GDM1 (cell line): Measurements from ENCODE around the gene ZMYND11.
A peak's percentile ranks its signal among the peaks of the same experiment; 100 is the strongest.
"Not testable (repeated sequence)": the region's sequence is repeated elsewhere in the genome, so short reads cannot be mapped to it uniquely, and the experiment has no call there.

Experiments
- DNase-seq: peaks from one replicate; lab custom pipeline; 2025; lab: John Stamatoyannopoulos, UW

ZMYND11 gene

DNA sequence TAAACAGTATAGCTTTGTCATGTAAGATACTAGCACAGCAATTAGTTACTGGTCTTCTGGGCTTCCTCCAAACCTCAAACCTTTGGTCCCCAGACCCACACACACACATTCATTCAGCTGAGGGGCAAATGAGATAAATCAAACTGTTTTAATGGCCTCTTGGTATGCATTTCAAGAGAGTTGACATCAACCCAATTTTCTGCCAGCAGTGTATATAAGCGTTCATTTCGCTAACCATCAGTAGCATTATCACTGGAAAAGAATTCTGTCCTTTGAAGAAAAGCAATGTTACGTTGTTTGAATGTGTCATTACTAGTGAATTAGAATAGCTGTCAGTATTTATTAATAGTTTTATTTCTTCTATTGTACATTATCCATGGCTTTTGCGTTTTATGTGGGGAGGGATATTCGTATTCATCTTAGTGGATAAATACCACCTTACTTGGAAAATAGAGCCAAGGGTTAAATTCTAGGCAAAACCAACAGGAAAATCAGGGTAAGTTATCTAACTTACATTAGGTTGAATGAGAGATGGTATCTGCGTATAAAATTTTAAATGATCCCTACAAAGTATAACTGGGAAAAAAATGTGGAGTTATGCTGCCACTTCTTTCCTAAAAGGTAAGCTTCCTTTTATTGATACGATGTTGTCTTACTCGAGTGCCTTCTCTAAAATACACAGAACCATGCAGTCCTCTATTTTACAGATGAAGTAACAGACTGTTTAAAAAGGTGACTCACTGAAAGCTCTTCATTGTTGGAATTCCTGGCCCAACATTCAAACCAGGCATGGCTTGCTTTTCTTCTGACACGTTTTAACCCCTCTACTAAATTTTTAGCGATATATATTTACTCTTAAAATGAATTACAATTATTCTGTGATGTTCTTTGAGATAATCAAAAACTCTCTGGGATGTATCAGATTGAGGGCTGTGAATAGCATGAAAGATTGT is 2.0 kb upstream of the ZMYND11 start:
- no peak for DNase-seq

DNA sequence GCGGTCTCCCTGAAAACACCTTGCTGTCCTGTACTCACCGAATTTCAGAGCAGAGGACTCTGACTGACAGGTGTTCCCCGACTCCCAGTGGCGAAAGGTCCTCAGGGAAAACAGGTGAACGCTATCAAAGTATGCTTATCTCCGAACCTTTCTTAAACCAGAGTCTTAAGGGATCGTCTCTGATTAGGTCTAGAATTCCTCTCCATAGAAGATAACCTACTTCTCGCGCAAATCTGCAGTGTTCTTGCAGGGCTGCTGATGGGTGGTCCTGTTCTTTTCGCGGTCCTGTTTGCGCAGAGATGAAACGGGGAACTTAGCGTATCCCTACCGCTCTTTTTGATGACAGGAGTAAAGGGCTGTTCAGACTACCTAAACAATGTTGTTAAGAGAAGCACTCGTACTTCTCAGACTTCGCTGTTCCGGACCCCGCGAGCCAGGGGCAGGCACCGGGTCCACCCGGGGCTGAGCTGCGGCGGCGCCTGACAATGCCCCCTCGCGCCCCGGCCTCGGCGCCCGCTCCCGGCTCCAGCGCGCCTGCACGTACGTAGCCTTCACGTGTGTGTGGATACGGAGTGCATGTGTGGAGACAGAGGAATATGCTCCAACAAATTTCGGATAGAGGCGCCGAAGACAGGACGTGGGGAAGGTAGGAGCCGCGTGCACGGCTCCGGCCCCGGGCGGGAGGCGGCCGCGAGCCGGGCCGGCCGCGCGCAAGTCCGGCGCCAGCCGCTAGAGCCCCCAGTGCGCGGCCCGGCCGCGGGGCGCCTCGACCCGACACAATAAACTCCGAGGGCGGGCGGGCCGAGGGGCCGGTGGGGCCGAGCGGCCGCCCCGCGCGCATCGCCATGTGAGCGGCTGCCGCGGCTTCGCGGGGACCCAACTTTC is 766 bp upstream of the ZMYND11 start:
- DNase-seq, result no peak

DNA sequence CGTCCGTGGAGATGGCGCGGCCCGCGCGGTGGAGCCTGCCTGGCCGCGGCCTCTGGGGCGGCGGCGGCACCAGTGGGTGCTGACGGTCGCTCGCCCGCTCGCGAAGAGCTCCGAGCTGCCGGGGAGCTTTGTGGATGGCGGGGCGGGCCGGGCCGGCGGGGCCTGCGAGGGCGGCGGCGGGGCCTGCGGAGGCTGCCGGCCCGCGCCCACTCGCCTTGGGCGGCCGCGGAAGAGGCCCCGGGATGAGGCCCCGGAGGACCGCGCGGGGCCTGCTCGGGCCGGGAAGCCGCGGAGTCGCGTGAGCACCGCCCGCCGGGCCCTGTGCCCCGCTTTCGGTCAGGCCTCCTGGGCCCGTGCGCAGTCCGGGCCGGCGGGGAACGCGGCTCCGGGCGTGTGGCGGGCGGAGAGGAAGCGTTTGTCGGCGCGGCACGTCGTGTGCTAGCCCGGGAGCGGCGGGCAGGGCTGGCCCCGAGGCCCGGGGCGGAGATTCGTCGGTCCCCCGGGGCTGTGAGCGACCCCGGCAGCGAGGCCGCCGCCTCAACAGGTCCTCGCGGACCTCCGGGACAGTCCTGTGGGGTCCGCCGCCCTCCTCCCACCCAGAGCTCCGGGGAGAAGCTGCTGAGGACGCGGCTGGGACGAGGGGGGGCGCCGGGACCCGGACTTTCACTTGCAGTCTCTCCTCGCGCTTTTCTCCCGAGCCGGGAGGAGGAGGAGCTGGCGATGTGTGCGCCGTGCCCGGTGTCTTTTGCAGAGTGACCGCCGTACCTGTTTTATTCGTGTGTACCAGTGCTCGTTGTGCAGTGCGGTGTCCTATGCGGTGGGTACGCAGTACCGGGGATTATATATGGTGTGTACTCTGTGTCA is 578 bp downstream of the ZMYND11 start:
- peak; percentile 27 for DNase-seq

DNA sequence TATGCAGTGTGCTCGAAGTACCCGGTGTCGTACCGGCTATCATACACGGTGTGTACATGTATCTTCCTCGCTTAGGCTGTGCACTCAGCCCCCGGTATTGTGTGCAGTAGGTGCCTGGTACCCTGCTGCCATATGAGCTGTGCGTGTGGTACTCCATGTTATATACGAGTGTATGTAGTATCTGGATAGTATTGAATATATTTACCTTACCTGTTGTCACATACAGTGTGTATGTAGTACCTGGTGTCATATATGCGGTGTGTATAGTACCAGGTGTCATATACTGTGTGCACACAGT is 1.2 kb downstream of the ZMYND11 start:
- DNase-seq, result no peak

DNA sequence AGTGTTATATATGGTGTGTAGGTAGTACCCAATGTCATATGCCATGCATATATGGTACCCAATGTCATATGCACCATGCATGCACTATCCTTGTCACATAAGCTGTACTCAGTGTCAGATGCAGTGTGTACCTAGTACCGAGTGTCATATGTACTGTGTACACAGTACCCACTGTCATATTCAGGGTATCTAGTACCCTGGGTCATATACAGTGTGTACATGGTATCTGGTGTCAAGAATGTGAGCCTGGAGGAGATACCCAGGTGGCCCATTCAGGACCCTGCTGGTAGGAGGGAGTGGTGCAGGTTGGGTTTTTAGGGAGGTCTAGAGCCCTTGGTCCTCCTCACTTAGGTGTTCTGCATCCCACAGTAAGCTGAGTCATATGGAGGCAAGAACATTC is 1.8 kb downstream of the ZMYND11 start:
- DNase-seq, result no peak

DNA sequence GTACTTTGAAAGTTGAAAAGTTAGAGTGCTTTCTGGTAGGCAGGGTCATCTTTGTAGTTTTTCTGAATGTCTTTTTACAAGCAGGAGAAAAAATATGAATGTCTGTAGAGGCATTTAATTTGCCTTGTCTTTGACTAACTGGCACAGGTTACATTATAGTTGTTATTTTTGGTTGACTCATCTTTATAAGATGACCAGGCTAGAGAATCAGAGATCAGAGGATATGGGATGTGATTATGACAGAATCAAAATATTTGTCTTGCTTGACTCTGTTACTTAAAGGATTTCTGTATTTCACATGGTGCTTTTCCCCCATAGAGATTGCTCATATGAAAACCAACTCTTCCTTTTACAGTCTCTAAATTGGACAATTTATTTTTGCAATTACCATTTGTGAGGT is 2.4 kb downstream of the ZMYND11 start:
- DNase-seq, result no peak

DNA sequence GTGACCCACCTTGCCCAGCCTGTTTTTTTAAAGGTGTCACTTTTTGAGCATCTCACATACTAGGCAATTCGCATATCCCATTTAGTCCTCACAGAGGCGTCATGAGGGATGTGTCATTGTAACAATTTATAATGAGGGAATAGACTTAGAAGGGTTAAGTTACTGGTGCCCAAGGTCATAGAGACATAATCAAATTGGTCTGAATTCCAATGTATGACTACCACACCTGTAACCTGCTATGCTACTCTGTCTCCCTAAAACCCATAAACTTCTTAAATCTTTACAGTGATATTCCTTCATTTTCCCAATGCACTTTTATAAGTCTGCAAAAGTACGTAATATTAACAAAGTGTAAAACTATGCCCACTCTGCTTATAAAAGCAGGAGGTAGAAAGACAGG is 7.1 kb downstream of the ZMYND11 start:
- no peak for DNase-seq

DNA sequence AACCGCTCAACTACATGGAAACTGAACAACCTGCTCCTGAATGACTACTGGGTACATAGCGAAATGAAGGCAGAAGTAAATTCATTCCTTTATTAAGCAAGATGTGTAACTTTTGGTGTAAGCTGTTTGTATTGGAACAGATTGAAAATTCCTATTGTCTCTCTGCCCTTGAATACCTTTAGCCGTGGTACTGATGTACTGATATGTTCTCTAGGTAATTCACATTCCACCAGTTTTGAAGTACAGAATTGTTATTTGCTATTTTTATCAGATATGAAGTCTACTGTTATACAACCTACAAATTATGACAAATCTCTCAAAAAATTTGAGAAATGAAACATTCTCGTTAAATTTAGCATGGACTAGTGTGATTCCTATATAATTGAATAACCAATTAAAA is 17.7 kb downstream of the ZMYND11 start:
- DNase-seq, result no peak

DNA sequence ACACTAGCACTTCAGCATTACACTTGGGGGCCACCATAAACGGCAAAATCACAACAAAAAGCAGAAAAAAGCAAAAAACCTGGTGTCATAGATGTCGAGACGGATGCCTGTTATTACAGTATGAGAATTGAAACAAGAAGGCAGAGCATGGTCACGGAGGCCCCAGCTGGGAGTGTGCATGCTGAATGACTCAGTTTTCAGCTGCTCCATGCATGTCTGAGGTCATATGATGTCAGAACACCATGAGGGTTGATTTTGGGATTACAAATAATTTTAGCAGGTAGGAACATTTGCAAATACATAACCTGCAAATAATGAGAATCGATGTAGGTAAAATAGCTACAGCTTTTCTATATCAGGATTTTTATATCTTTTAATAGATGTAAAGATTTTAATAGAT is 19.1 kb downstream of the ZMYND11 start:
- DNase-seq, result no peak

DNA sequence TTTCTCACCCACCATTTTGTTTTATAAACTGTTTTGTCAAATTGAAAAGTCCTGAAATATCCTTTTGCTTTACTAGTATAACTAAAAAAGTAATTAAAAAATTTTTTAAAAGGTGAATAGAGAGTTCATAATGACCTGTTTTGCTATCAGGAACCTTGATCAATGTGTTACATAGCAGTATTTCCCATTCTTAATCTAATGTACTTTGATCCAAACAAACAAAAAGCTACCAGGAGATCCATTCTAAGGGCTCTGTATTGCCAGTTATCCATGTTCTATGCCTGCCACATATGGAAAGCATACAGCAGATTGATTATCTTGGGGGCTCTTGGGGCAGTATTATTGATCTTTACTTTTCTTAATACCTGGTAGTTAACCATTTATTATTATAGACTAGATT is 32.1 kb downstream of the ZMYND11 start:
- no peak for DNase-seq

DNA sequence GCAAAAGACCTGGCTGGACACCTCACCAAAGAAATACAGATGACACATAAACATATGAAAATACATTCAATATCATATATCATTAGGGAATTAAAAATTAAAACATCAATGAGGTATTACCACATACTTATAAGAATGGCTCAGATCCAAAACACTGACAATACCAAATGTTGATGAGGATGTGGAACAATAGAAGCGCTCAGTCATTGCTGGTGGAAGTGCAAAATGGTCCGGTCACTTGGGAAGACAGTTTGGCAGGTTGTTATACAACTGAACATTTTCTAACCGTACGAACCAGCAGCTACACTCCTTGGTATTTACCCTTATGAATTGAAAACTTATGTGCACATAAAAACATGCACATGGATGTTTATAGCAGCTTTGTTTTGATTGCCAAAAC is 38.5 kb downstream of the ZMYND11 start:
- no peak for DNase-seq

DNA sequence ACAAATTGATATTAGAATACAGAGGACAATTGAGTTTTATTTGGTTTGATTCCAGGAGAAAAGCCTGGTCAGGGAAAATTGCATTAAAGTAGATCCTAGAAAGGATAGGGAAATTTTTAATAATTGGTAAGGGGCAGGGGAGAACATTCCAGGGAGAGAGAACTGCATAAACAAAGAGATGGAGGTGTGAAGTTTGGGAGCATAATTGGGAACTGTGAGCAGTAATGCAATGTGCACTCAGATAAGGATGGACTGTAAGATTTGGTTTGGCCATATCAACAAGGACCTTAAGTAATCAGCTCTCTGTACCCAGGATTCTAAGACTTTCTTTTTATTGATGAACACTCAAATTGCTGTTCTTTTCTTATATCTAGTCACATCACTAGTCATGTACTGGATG is 41.4 kb downstream of the ZMYND11 start:
- DNase-seq, result no peak

DNA sequence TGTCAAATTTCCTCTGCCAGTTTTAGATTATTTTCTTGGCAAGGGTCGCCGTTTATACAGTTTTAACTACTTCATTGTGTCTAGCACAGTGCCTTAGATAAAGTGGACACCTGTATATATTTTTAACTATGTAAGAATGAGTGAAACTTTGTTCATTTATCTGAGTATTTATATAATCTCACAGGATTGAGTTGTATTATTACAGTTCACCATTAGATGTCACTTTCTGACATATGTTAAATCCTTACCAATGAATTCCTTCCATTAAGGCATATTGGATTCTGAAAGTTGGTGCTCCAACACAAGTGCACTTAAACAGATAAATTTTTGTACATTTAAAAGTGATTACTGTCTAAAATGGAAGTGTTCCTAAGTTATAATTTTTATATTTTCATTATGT is 43.0 kb downstream of the ZMYND11 start:
- no peak for DNase-seq

DNA sequence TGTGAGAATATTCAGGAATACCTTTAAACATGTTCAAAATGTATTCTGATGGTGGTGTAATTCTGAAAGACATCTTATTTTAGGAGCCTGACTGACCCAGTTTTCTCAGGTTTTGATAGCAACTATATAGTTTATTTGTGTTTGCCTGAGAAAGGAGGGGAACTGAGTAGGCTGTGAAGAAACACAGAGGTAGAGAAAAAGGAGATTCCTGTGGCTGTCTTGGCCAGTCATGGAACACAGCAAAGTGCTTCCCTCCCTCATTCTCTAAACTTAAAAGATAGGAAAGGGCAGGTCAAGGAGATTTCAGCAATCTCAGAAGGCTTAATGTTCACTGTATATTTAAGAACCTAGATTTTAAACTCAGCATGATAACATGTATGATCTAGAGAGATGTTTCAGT is 43.5 kb downstream of the ZMYND11 start:
- DNase-seq, result no peak

DNA sequence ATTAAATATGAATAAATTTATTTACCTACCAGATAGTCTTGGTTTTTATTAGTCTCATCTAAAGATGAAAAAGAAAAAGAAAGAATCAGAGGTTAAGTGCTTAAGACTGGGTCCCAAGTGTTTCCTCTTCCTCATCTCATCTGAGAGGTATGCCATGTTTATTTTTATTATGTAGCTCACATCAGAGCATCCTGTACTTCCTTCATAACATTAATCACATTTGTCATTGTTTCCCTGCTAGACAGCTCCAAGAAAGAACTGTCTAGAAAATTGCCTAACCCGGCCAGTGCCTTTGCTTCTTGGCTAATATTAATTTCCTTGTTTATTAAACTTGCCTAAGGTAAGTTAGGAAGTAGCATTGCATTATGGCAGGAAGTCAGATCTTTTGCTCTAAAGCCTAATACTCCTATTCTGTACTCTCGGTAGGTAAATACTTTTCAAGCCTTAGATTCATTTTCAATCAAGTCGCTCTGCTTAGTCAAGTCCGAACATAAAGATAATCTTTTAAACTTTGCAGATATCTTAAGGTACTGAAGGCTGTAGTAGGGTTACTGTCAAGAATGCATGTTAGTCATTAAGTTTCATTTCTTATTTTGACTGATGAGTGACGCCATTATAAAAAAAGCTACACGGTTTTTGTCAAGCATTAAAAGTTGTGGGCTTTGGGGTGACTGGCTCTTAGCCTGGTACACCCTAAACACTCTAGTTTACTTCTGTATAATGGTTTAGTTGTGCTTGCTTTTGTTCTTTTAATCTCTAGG is 47.4 kb downstream of the ZMYND11 start:
- DNase-seq, result no peak

DNA sequence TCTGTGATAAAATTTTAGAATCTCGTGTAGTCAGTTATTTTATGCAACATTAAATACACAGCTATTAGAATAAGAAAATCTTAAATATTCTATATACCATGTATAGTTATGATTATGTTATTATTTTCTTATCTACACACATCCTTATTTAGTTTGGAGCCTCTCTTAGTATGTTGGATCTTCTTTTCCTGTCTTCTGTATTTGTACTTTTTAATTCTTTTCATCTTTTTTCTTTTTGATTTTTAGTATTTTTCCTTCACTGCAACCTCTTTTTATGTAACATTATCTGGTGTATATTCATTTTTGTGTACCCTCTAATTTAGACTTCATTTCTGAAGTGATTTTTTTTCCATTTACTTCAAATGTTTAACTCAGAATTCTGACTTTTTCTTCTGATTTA is 48.9 kb downstream of the ZMYND11 start:
- no peak for DNase-seq

DNA sequence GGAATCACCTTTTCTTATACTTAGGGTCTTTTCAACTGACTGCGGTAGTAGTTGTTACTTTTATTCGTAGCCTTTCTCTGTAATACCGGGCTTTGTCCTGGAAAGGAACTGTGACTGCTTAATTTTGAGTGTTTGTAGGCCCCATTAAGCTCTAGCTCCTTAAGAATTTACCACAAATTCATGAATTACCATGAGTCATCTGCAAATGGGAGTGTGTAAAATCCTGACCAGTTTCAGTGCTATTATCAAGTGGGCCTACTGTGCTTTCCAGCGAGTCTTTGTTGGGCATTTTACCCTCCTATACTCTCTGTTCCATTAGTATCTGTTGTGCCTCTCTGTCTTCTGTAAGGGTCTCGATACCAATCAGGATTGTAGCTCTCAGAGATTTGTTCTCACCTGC is 49.7 kb downstream of the ZMYND11 start:
- no peak for DNase-seq

DNA sequence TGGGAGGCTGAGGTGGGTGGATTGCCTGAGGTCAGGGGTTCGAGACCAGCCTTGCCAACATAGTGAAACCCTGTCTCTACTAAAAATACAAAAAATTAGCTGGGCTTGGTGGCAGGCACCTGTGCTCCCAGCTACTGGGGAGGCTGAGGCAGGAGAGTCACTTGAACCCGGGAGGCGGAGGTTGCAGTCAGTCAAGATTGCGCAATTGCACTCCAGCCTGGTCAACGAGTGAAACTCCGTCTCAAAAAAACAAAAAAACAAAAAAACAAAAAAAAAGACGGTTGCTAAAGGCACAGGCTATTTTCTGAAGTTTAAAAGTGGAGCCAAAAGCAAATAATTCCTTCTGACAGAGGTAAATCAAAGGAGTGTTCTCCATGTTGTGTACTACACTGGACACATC is 50.3 kb downstream of the ZMYND11 start:
- not testable (repeated sequence) for DNase-seq

DNA sequence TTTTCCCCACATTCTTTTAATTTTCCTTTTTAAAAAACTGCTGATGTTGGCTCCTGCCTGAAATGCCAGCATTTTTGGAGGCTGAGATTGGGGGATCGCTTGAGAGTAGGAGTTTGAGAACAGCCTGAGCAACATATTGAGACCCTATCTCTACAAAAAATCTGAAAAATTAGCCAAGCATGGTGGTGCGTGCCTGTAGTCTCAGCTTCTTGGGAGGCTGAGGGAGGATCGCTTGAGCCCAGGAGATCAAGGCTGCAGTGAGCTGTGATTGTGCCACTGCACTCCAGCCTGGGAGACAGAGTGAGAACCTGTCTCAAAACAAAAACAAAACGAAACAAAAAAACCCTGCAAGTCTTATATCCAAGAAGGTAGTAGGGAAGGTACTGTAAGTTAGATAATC is 51.7 kb downstream of the ZMYND11 start:
- DNase-seq, result no peak

DNA sequence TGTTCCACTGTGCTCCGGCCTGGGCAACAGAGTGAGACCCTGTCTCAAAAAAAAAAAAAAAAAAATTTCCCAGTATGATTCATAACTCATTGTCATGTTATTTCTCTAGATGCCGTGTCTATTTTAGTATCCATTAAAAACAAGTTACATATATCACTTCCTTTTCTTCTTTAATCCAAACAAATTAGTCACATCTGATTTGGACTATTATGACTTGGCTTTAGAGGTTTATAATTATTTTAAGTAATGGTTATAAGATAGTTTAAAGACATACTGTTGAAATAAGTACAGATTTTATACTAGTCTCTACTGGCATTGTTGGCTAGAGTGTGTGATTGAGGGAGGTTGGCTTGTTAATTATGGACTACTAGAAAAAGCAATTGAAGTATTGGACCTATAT is 53.3 kb downstream of the ZMYND11 start:
- DNase-seq, result no peak

DNA sequence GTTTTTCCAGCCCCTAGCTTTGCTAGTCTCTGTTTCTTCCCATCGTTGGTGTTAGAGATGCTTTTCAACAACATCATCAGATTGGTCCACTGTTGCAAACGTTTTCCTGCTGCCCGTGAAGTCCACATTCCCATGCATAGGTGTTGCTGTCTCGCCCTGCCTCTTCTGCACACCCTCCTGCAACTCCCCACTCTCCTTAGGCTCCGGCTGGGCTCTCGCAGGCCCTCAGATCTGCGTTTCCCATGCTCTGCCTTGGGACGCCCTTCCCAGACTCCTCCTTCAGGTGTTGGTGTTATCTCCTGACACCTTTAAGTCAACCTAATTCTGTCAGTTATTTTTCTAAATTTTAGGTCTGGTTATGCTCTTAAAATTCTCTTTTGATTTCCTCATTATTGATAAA is 55.0 kb downstream of the ZMYND11 start:
- no peak for DNase-seq
